HCEC 1CT (cell line): ENCODE data around the gene PHF23.

Experiments
- DNase-seq: peaks from one replicate; pipeline ENCODE4 v3.0.0-alpha.2; 2017

PHF23 gene

GRCh38 chr17:7219812-7220592 is 19.3 kb downstream of the PHF23 start, which contains the start of the genes ACADVL and DLG4:
Gene ACADVL (plus strand): TSS chr17:7219938. CDS start chr17:7219985, 47 bp downstream.
Gene DLG4 (minus strand): TSS chr17:7219836.
- peak; percentile 86 for DNase-seq

- DNase-seq, result no peak
These were observed 19.9 kb downstream of the PHF23 start for GRCh38 chr17:7219229-7219811.

DNA sequence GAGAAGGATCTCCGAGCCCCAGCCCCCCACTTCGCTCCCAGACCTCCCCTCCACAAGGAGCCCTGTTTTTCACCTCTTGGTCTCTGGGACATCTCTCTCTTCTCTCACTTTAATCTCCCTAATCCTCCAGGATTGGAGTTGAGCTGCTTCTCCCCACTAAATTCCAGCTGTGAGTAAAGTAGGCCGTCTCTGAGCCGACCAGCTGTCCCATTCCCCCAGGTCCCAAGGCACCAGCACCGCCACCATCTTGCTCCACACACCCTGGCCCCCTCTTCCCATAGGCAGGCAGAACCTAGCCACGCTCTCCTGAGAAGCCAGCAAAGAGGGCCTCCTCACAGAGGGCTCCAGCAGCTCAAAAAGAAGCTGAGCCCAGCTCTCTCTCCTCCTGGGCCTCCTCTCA is 20.5 kb downstream of the PHF23 start:
- DNase-seq, result no peak

GRCh38 chr17:7218166-7218565 is 21.1 kb downstream of the PHF23 start:
- no peak for DNase-seq

- DNase-seq, result peak; percentile 37
These were observed 21.9 kb downstream of the PHF23 start for GRCh38 chr17:7217113-7217987.

GRCh38 chr17:7216242-7217112 is 22.8 kb downstream of the PHF23 start:
- DNase-seq, result no peak

DNA sequence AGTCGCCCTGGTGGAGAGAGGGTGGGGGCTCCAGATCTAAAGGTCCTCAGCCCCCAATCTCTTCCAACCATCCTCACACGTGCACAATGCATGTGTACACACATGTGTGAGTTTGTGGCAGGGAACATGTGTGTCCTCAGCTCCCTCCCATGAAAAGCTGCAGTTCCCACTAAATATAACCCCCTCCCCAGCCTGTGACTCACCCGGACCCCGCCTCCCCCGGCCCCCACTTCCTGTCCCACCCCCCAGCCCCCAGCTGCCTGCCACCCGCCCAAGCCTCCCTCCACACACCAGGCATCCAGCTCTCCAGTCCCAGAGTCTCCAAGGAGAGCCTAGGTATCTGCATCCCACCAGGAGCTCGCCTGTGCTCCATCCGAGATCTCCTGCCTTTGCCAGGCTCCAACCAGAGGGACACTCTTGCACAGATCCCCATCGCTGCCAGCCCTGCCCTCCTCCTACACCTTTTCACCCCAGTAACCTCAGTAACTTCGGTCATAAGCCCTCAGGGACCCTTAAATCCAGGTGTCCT is 23.5 kb downstream of the PHF23 start:
- DNase-seq, result no peak

- DNase-seq, result no peak
These were observed 24.1 kb downstream of the PHF23 start for GRCh38 chr17:7215136-7215638.

DNA sequence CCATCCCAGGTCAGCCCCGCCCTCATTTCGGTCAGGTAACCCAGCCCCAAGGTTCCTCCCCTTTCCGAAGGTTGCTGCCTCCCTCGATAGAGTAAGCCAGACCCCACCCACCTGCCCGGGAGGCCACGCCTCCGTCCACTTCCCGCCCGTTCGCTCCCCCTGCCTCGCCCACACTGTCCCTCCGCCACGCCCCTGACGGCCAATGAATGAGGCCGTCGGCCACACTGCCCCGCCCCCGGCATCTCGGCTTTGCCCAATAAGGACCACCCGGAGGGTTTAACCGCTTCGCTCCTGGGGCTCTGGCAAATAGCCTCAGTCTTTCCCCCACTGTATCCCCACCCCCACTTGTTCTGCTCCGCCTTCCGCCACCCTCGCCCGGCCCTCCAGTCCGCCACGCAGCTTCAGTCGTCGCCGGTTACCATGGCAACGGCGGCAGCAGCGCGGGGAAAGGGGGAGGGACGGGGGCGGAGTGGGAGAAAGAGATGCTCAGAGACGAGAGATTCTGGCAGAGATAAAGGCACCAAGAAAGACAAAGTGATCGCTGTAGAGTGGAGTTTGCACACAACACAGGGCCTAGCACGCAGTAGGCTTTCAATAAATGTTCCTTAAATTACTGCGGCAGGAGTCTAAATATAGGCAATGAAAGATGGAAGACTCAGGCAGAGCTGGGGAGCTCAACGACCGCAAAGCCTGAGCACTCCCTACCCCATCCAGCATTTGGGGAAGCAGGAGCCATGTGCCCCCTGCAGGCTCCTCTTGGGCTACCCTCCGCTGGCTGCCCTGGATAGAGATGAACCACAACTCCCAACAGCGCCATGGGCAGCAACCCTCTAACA is 24.7 kb downstream of the PHF23 start:
- peak; percentile 90 for DNase-seq

DNA sequence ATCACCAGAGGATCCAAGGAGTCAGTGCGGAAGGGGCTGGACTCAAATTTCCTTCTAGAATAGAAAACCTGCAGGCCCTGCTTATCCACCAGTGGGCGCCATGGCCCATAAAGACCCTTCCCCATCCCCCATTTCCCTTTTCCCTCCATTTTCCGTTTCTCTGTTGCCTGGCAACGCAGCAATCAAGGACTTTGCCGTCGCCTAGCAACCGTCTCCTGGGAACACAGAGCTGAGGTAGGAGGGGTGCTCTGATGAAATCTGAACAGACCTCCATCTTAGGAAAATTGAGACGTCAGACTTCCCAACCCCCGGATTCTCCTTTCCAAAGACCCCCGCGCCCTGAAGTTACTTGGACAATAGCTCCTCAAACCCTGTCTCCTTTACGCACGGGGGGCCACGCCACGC is 25.4 kb downstream of the PHF23 start:
- DNase-seq, result peak; percentile 62

DNA sequence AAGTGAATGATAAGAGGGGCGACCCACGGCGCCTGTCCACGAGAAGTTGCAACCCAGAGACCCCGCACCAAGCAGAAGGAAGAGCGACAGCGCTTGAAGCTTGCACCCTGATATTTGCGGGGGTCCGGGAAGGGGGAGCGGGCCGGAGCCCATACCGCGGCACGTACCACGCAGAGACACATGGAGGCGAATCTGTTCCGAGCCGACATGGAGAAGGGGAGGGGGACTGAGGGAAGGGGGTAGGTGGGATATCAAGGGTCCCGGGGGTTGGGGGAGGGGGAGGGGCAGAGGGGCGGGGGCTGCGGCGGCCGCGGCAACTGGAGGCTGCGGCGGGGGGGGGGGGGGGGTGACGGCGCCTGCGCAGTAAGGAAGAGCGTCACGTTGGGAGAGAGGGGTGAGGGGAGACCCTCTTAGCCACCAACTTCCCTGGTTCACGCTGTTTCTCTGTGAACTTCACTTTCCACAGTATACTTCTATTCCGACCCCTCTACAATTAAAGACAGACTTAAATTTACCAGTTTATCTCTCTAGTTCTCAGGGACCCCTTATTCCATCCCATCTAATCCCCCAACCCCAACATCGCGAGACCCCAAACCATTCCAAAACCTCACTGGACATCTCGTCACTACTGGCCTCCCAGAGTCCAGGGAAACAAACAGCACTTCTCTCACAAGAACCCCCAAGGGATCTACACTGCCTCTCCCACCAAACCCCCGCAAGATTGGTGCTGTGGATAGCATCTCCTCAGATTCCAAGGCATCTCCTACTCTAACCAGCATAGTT is 27.6 kb downstream of the PHF23 start:
- DNase-seq, result no peak

- no peak for DNase-seq
These were observed 30.4 kb downstream of the PHF23 start for GRCh38 chr17:7208754-7209460.

GRCh38 chr17:7208027-7208571 is 31.2 kb downstream of the PHF23 start:
- DNase-seq, result no peak

DNA sequence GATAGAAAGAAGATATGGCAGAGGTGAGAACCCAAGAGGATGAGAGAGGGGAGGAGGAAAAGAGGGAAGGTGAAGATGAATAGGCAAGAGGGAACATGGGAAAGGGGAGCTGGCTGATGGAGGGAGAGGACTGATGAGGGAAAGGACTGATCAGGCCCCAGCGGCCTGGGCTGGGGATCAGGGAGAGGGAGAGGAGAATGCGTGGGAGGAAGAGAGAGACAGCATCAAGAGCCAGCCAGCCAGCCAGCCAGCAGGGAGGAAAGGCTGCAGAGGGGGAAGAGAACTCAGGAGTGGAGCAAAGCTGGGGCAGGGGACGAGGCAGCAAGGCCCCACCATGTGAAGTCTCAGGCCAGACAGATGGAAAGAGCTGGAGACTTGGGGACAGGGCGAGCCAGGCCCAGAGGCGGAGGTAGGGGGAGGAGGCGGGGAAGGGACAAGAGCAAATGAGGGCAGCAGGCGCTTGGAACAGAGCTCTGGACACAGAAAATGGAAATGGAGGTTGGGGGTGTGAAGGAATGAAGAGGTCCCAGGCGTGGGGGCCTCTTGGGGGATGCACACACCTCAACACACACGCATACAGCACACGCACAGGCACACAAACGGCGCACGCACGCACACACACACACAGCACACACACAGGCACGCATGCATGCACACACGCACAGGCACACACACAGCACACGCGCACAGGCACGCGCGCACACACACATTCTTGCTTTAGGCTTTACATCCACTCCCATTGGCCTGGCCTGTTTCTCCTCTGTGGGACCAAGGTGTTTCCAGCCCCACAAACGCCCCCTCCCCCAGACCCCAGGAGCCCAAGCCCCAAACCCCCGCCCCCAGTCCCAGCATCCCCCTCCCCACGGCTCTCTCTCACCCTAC is 31.9 kb downstream of the PHF23 start:
- DNase-seq, result no peak

DNA sequence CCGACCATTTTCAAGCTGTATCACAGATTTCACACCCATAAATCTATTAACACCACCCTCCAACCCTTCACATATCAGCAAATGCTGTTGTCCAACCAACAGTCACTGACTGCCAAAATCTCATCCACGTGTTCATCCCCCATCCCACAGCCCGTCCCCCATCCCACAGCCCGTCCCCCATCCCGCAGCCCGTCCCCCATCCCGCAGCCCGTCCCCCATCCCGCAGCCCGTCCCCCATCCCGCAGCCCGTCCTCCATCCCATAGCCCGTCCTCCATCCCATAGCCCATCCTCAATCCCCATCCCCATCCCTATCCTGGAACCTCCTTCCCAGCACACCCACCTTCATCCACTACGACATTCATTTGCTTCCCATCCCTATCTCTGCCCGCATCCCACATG is 33.7 kb downstream of the PHF23 start:
- DNase-seq, result no peak

- peak; percentile 43 for DNase-seq
These were observed 34.3 kb downstream of the PHF23 start for GRCh38 chr17:7204828-7205461.

GRCh38 chr17:7204336-7204735 is 34.9 kb downstream of the PHF23 start:
- DNase-seq, result no peak

GRCh38 chr17:7203391-7203790 is 35.9 kb downstream of the PHF23 start:
- DNase-seq, result no peak
